WTC11 (cell line): ENCODE data around the gene NAALAD2. TPM values are rescaled to one million over a fixed set of nuclear protein-coding genes. Genes with fewer than 3 reads are reported as not detected.
A peak's percentile ranks its signal among the peaks of the same experiment; 100 is the strongest.
"Not testable (repeated sequence)": the region's sequence is repeated elsewhere in the genome, so short reads cannot be mapped to it uniquely, and the experiment has no call there.

Source experiments
- ATAC-seq: fragments of 200-7000 bp; cut with Tn5 transposase; 2 replicates; pipeline ENCODE4 v1.10.0; 2021; ENCODE audit warnings: mild to moderate bottlenecking, moderate library complexity
- Bru-seq: library from RNA; stranded (reverse); fragments of 400-500 nt; gene quantifications from one replicate; lab custom pipeline; 2021; lab: Mats Ljungman, UMichigan
- CTCF ChIA-PET: fragments of 300-600 bp; sonication (Branson Sonifier 250); formaldehyde crosslinking; loops from one replicate; lab custom pipeline; 2021; ENCODE audit warnings: antibody characterized with exemption; lab: Charles Lee
- POLR2A ChIA-PET: fragments of 350-600 bp; sonication (Branson Sonifier 250); formaldehyde crosslinking; loops from one replicate; lab custom pipeline; 2021; ENCODE audit warnings: antibody characterized with exemption; lab: Charles Lee
- DNase-seq: peaks from one replicate; pipeline ENCODE4 v3.0.0; 2021; ENCODE audit warnings: low spot score
- H3K27ac Mint-ChIP-seq: 2 replicates; pipeline ENCODE4 v1.8.0; 2021; ENCODE audit warnings: mixed read lengths
- H3K27me3 Mint-ChIP-seq: 2 replicates; pipeline ENCODE4 v1.8.0; 2021; ENCODE audit warnings: low read depth, mild to moderate bottlenecking, moderate library complexity, mixed read lengths
- H3K36me3 Mint-ChIP-seq: 2 replicates; pipeline ENCODE4 v1.8.0; 2021; ENCODE audit warnings: mixed read lengths
- H3K4me1 Mint-ChIP-seq: 2 replicates; pipeline ENCODE4 v1.8.0; 2022; ENCODE audit warnings: mixed read lengths
- H3K4me3 Mint-ChIP-seq: 2 replicates; pipeline ENCODE4 v1.8.0; 2021; ENCODE audit warnings: mild to moderate bottlenecking, moderate library complexity, mixed read lengths
- H3K9me3 Mint-ChIP-seq: 2 replicates; pipeline ENCODE4 v1.8.0; 2021; ENCODE audit warnings: mixed read lengths
- ERG ChIP-seq: fragments of 250-450 bp; sonication (Bioruptor Pico); IDR thresholded peaks from 2 replicates; pipeline ENCODE4 v1.8.0; 2021; ENCODE audit warnings: mild to moderate bottlenecking
- ESRRA ChIP-seq: sonication (generic); formaldehyde crosslinking; IDR thresholded peaks from 2 replicates; pipeline ENCODE4 v1.8.1; 2022; ENCODE audit warnings: mild to moderate bottlenecking, missing genetic modification reagents, borderline replicate concordance
- FOXJ3 ChIP-seq: sonication (generic); formaldehyde crosslinking; IDR thresholded peaks from 2 replicates; pipeline ENCODE4 v1.9.0; 2021; ENCODE audit warnings: missing genetic modification reagents, mild to moderate bottlenecking, borderline replicate concordance
- GABPB1 ChIP-seq: sonication (generic); formaldehyde crosslinking; IDR thresholded peaks from 2 replicates; pipeline ENCODE4 v1.8.1; 2023; ENCODE audit warnings: mild to moderate bottlenecking, missing genetic modification reagents
- PRDM15 ChIP-seq: sonication (generic); formaldehyde crosslinking; IDR thresholded peaks from 2 replicates; pipeline ENCODE4 v1.8.0; 2022; ENCODE audit warnings: missing genetic modification reagents
- SP1 ChIP-seq: sonication (generic); formaldehyde crosslinking; conservative IDR thresholded peaks from 2 replicates; pipeline ENCODE4 v1.8.1; 2022; ENCODE audit warnings: missing genetic modification reagents
- ZNF423 ChIP-seq: fragments of 250-450 bp; sonication (Bioruptor Pico); IDR thresholded peaks from 2 replicates; pipeline ENCODE4 v2.1.2; 2022; ENCODE audit warnings: mild to moderate bottlenecking, moderate library complexity
- long read RNA-seq, 3 experiments: library from RNA in 1 of 3; library from capped mRNA in 1 of 3; library from polyadenylated mRNA in 1 of 3; unstranded in 2 of 3; stranded (forward) in 1 of 3; transcript quantifications; one replicate each; pipeline ENCODE4 v2.0.0, GENCODE V29; 2021
- total RNA-seq: library from RNA; stranded (reverse); gene quantifications from 3 replicates; pipeline ENCODE4 v1.2.3, GENCODE V29; 2021
- TF ChIP-seq, protein P1 (sequence below): sonication (generic); formaldehyde crosslinking; IDR thresholded peaks from 2 replicates; pipeline ENCODE4 v1.8.0; 2022; ENCODE audit warnings: mild to moderate bottlenecking, missing genetic modification reagents

NAALAD2 gene
- total RNA-seq (3.7 to 6.0 TPM (median 5.5 TPM) in 3 replicates), Bru-seq, nascent RNA (percentile 64 among the genes with signal in this experiment)
- long read RNA-seq, experiment 1, partial matches to known transcripts = 2 of 14 reads
- long read RNA-seq, experiment 1, other reads (novel, unspliced or antisense) = 8 of 14 reads
- long read RNA-seq, experiment 2, partial matches to known transcripts = 0 of 3 reads
- long read RNA-seq, experiment 2, other reads (novel, unspliced or antisense) = 3 of 3 reads
- long read RNA-seq, experiment 3, partial matches to known transcripts = 0 of 2 reads
- long read RNA-seq, experiment 3, other reads (novel, unspliced or antisense) = 0 of 2 reads

DNA sequence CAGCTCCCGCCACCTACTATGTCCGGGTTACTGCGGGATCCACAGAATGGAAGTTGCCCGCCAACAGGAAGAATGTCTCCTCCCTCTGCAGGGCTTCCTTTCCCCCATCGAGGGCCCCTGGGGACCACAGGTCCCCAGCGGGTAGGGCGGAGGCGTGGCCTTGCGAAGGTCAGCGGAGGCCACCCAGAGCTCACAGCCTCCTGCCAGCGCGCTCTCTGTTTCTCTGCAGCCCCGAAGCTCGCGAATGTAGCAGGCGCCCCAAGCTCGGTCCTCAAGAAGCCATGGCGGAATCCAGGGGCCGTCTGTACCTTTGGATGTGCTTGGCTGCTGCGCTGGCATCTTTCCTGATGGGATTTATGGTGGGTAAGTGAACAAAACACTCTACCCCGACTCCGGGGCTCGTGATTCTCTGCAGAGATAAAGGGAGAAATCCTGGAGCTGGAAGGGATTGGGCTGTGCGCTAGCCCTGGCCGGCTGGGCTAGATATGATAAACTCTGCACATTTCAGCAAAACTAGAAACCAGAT is at the start of gene NAALAD2:
Gene NAALAD2, plus strand, starts transcription at position 186 of the 526 bp plus-strand sequence. Its CDS starts 96 bp downstream, at position 282.
- ChIA-PET CTCF (interaction anchor here (0.5 kb wide), 1 partner anchor 12 kb away, joined by 3 read pairs; no protein-coding TSS in a partner anchor), POLR2A (no interaction called here)
- H3K27ac Mint-ChIP-seq = peak within 1 kb of the TSS; percentile 92
- ATAC-seq = peak; percentile 96
- peaks cover 4% of the 10 kb centered on the region; the same call in 1 of the 2 replicates for H3K27me3 Mint-ChIP-seq
- H3K4me3 Mint-ChIP-seq = peak within 1 kb of the TSS; percentile 79
- TF ChIP-seq ERG (CRISPR knock-in tag) (no peak), GABPB1 (CRISPR knock-in tag) (no peak), ZNF423 (peak; percentile 63), PRDM15 (CRISPR knock-in tag) (0 out of 2 replicates have a peak, but pooled peaks have one; percentile 57), SP1 (CRISPR knock-in tag) (peak; percentile 40; the same call in 1 of the 2 replicates), ESRRA (CRISPR knock-in tag) (0 out of 2 replicates have a peak, but pooled peaks have one; percentile 30), FOXJ3 (CRISPR knock-in tag) (no peak)
- TF ChIP-seq, protein P1, sequence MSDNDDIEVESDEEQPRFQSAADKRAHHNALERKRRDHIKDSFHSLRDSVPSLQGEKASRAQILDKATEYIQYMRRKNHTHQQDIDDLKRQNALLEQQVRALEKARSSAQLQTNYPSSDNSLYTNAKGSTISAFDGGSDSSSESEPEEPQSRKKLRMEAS = peak; percentile 33; the same call in 1 of the 2 replicates
- peak; percentile 74 for DNase-seq
- H3K4me1 Mint-ChIP-seq = peaks cover 40% of the 10 kb centered on the region
- no peaks in the 10 kb centered on the region for H3K36me3 Mint-ChIP-seq
- no peaks in the 10 kb centered on the region for H3K9me3 Mint-ChIP-seq

GRCh38 chr11:90085650-90086049 is 48.8 kb upstream of the NAALAD2 start, which contains the start of gene UBTFL1:
UBTFL1 (plus strand) TSS chr11:90085950; CDS start chr11:90085950, 0 bp downstream.
- CTCF ChIA-PET, POLR2A ChIA-PET, H3K36me3 Mint-ChIP-seq, H3K27me3 Mint-ChIP-seq, H3K9me3 Mint-ChIP-seq, H3K4me1 Mint-ChIP-seq, H3K4me3 Mint-ChIP-seq, ATAC-seq, H3K27ac Mint-ChIP-seq, DNase-seq: not testable (repeated sequence)

GRCh38 chr11:90088731-90089130 is 45.7 kb upstream of the NAALAD2 start:
- not testable (repeated sequence) for ATAC-seq

DNA sequence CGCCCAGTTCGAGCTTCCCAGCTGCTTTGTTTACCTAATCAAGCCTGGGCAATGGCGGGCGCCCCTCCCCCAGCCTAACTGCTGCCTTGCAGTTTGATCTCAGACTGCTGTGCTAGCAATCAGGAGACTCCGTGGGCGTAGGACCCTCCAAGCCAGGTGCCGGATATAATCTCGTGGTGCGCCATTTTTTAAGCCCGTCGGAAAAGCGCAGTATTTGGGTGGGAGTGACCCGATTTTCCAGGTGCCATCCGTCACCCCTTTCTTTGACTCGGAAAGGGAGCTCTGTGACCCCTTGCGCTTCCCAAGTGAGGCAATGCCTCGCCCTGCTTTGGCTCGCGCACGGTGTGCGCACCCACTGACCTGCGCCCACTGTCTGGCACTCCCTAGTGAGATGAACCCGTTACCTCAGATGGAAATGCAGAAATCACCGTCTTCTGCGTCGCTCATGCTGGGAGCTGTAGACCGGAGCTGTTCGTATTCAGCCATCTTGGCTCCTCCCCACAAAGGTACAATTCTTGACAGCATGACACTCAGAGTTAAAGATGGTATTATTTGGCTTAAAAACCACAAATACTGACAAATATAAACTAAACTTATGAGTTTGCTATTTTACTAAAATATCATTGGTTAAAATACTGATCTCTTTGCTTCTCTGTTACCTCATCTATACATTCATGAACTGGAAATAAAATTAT is 39.1 kb upstream of the NAALAD2 start:
- H3K36me3 Mint-ChIP-seq, H3K27ac Mint-ChIP-seq, POLR2A ChIA-PET, ATAC-seq, DNase-seq, H3K27me3 Mint-ChIP-seq, H3K9me3 Mint-ChIP-seq, CTCF ChIA-PET, H3K4me1 Mint-ChIP-seq: not testable (repeated sequence)
- peak overlapping the region; percentile 56 for H3K4me3 Mint-ChIP-seq

More at GRCh38 chr11:90088731-90089130, 45.7 kb upstream of the NAALAD2 start:
- H3K27me3 Mint-ChIP-seq, POLR2A ChIA-PET, H3K4me1 Mint-ChIP-seq, H3K27ac Mint-ChIP-seq, H3K36me3 Mint-ChIP-seq, DNase-seq, H3K4me3 Mint-ChIP-seq, H3K9me3 Mint-ChIP-seq, CTCF ChIA-PET: not testable (repeated sequence)

- CTCF ChIA-PET, H3K4me3 Mint-ChIP-seq, H3K4me1 Mint-ChIP-seq, POLR2A ChIA-PET, H3K36me3 Mint-ChIP-seq, H3K27ac Mint-ChIP-seq, ATAC-seq, DNase-seq, H3K9me3 Mint-ChIP-seq, H3K27me3 Mint-ChIP-seq: not testable (repeated sequence)
Observed at GRCh38 chr11:90098261-90098660, 36.2 kb upstream of the NAALAD2 start.
